ENCODE measurements around the gene L1TD1. TPM values are rescaled to one million over a fixed set of nuclear protein-coding genes. Genes with fewer than 3 reads are reported as not detected.
A peak's percentile ranks its signal among the peaks of the same experiment; 100 is the strongest.

L1TD1 gene
- total and polyA plus RNA-seq, 8 donors: 0.13 to 10.1 (median 1.2) TPM; not detected in 4

DNA sequence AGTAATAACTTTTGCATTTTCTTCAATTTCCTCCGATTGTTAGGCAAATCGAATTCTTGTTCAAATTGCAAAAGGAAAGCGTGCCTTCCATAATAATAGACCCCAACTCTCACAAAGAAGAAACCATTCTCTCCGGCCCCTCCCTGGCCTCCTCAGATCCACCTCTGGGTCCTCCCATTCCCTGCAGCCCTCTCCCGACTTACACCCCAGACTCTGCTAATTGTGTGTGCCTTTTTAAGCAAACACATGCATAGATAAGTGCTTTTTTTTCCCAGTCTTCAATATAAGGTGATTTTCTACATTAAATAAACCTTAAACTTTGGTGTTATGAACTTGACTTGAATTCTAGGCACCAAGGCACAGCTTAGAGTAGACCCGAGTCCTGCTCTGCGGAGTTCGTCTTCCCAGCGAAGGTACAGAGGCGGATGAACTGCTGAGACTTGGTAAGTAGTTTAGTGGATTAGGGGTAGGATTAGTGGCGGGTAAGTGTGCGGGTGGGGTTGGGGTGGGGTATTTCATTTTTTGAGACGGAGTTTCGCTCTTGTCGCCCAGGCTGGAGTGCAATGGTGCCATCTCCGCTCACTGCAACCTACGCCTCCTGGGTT, 1.5 kb downstream of the L1TD1 start:
- intact Hi-C loops (cut with DNase I; ENCODE audit: low total_unique reads): no loop called here
- H3K27ac ChIP-seq: no peak overlapping the region

DNA sequence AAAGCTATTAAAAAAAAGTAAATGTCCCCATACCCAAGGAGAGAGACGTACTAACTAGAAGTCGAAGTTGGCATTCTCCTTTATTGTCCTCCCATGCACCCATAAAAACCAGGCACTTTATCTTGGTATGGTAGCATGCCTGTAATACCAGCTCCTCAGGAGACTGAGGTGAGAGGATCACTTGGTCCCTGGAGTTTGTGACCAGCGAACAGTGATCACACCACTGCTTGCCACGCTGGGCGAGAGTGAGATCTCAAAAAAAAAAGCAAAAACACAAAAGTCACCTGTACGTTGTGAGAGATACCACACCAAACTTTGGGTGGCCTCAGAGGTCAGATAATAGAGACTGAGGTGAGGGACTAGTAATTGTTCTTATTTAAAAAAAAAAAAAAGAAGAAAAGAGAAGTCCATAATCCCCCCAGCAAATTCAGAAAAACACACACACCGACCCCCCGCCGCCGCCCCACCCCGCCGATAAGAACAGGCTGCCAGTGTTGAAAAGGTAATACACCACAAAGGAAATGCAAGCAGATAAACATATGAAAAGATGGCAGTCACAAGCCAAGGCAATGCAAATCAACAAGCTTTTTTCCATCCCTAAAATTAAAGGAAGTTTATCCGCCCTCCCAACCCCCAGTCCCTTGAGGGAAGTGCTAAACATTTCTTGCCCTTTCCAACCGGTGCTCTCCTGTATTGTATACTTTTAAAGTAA, 3.6 kb downstream of the L1TD1 start:
- H3K36me3 ChIP-seq: no peaks in the 10 kb centered on the region
- TF ChIP-seq POLR2A (IDR thresholded peaks at IDR 0.05): no peak
- TF ChIP-seq, protein P1, sequence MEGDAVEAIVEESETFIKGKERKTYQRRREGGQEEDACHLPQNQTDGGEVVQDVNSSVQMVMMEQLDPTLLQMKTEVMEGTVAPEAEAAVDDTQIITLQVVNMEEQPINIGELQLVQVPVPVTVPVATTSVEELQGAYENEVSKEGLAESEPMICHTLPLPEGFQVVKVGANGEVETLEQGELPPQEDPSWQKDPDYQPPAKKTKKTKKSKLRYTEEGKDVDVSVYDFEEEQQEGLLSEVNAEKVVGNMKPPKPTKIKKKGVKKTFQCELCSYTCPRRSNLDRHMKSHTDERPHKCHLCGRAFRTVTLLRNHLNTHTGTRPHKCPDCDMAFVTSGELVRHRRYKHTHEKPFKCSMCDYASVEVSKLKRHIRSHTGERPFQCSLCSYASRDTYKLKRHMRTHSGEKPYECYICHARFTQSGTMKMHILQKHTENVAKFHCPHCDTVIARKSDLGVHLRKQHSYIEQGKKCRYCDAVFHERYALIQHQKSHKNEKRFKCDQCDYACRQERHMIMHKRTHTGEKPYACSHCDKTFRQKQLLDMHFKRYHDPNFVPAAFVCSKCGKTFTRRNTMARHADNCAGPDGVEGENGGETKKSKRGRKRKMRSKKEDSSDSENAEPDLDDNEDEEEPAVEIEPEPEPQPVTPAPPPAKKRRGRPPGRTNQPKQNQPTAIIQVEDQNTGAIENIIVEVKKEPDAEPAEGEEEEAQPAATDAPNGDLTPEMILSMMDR (IDR thresholded peaks at IDR 0.05): no peak
- no peak for TF ChIP-seq POLR2AphosphoS5 (IDR thresholded peaks at IDR 0.05)
- TF ChIP-seq EP300 (IDR thresholded peaks at IDR 0.05): no peak
- H3K4me1 ChIP-seq: peaks cover 0 to 19% (median 9%) of the 10 kb centered on the region in 4 donors
- H3K27me3 ChIP-seq: peaks cover 0 to 34% (median 21%) of the 10 kb centered on the region in 3 donors
- intact Hi-C loops (cut with DNase I; ENCODE audit: low total_unique reads): no loop called here
- no peaks in the 10 kb centered on the region for H3K9me3 ChIP-seq
- no peak overlapping the region for H3K4me3 ChIP-seq
- peak in 1 of 2 donors; percentile 15 for DNase-seq
- WGBS, 5 donors: 19 to 45% (median 40%) methylated on average over 14 of the region's 14 CpGs
- H3K27ac ChIP-seq: no peak overlapping the region

More for the DNA sequence above, 1.5 kb downstream of the L1TD1 start:
- DNase-seq: no peak
- H3K4me3 ChIP-seq: no peak overlapping the region
- H3K27me3 ChIP-seq: peaks cover 0 to 34% (median 21%) of the 10 kb centered on the region in 3 donors
- 78 to 87% (median 82%) methylated on average over 17 of the region's 17 CpGs for WGBS, 5 donors
- TF ChIP-seq EP300 (IDR thresholded peaks at IDR 0.05): no peak
- no peak for TF ChIP-seq POLR2AphosphoS5 (IDR thresholded peaks at IDR 0.05)
- TF ChIP-seq, protein P1 (IDR thresholded peaks at IDR 0.05): no peak
- TF ChIP-seq POLR2A (IDR thresholded peaks at IDR 0.05): no peak
- H3K36me3 ChIP-seq: no peaks in the 10 kb centered on the region
- peaks cover 0 to 19% (median 9%) of the 10 kb centered on the region in 4 donors for H3K4me1 ChIP-seq
- no peaks in the 10 kb centered on the region for H3K9me3 ChIP-seq

DNA sequence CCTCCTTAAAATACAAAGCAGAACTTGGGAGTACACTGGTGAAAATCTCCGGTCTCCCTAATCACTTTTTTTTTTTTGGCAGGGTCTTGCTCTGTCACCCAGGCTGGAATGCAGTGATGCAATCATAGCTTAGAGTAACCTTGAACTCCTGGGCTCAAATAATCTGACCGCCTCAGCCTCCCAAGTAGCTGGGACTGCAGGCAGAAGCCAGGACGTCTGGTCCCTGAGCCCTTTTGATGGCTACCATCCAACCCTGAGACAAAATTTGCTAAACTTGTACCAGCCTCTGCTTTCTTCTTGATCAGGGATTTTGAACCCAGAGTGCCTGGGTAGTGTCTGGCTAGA, 4.1 kb downstream of the L1TD1 start:
- H3K27me3 ChIP-seq: peaks cover 0 to 30% (median 21%) of the 10 kb centered on the region in 3 donors
- peaks cover 0 to 19% (median 9%) of the 10 kb centered on the region in 4 donors for H3K4me1 ChIP-seq
- WGBS, 5 donors: 13 to 24% (median 19%) methylated on average over 3 of the region's 3 CpGs
- H3K27ac ChIP-seq: no peak overlapping the region
- intact Hi-C loops (cut with DNase I; ENCODE audit: low total_unique reads): no loop called here
- no peaks in the 10 kb centered on the region for H3K9me3 ChIP-seq
- DNase-seq: peak in 1 of 2 donors; percentile 16
- H3K36me3 ChIP-seq: no peaks in the 10 kb centered on the region
- no peak overlapping the region for H3K4me3 ChIP-seq
- TF ChIP-seq POLR2A (IDR thresholded peaks at IDR 0.05) (no peak), POLR2AphosphoS5 (IDR thresholded peaks at IDR 0.05) (no peak), EP300 (IDR thresholded peaks at IDR 0.05) (no peak)
- TF ChIP-seq, protein P1 (IDR thresholded peaks at IDR 0.05): no peak

DNA sequence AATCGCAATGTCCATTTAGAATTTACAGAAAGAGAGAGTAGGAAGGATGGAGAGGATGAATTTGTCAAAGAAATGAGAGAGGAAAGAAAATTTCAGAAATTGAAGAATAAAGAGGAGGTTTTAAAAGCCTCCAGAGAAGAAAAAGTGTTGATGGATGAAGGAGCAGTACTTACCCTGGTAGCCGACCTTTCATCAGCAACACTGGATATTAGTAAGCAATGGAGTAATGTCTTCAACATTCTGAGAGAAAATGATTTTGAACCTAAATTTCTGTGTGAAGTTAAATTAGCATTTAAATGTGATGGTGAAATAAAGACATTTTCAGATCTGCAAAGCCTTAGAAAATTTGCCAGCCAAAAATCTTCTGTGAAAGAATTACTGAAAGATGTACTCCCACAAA, 12.5 kb downstream of the L1TD1 start:
- TF ChIP-seq POLR2AphosphoS5 (IDR thresholded peaks at IDR 0.05): no peak
- TF ChIP-seq EP300 (IDR thresholded peaks at IDR 0.05): no peak
- TF ChIP-seq, protein P1 (IDR thresholded peaks at IDR 0.05): no peak
- no peaks in the 10 kb centered on the region for H3K4me1 ChIP-seq
- H3K9me3 ChIP-seq: peaks cover 4 to 21% (median 17%) of the 10 kb centered on the region in 4 donors
- intact Hi-C loops (cut with DNase I; ENCODE audit: low total_unique reads): no loop called here
- no peak overlapping the region for H3K4me3 ChIP-seq
- H3K27me3 ChIP-seq: no peaks in the 10 kb centered on the region
- H3K36me3 ChIP-seq: no peaks in the 10 kb centered on the region
- 93 to 99% (median 96%) methylated on average over 2 of the region's 2 CpGs for WGBS, 5 donors
- no peak overlapping the region for H3K27ac ChIP-seq
- no peak for DNase-seq

Data from stomach (tissue), 9 donors.